Jurkat, Clone E6-1 (cell line): Measurements from ENCODE around the gene DCAF5.
"Not testable (repeated sequence)": the region's sequence is repeated elsewhere in the genome, so short reads cannot be mapped to it uniquely, and the experiment has no call there.

Experiments used
- DNase-seq: peaks from one replicate; pipeline ENCODE4 v3.0.0-alpha.2; 2011; ENCODE audit warnings: low read depth, low spot score
- H3K4me3 ChIP-seq: 2 replicates; pipeline ENCODE4 v1.5.1; 2011; ENCODE audit warnings: mild to moderate bottlenecking, low read length, control low read depth, moderate library complexity

DCAF5 gene

DNA sequence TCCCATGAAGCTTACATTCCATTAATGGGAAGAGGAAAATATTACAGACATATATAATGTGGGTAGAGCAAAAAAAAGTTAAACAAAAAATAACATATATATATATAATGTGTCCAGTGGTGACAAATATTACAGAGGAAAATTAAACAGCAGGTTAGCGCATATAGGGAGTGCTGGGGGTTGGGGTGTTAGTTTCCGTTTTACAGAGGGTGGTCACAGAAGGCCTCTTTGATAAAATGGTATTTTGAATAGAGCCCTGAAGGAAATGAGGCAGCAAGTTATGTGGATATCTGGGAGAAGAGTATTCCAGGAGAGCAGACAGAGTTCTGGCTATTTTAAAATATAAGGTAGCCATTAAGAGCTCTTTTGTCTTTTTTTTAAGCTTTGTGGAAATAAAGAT lies 73.2 kb downstream of the DCAF5 start:
- no peak overlapping the region for H3K4me3 ChIP-seq
- no peak for DNase-seq

DNA sequence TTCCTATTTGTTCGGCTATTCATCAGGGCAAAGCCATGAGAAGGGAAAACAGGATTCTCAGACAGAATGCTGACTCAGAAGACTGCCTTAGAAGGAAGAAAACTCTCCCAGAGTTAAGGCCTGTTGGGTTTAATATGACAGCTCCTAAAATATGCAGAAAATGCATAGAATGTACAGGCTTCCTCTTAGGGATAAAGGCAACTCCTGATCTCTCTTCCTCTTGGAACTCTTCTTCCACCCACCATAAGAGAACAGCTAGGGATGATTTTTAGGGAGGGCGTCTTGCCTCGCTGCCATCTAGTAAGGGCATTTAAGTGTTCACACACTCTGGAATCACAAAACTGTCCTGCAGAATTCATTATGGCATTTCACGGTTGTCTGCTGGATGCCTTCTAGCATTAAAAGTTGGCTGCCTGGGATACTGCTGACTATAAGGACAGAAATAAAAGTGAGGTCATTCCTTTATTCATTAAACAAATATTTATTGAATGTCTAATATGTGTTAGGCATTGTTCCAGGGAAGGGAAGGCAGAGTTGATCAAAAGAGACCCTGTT lies 73.7 kb downstream of the DCAF5 start:
- DNase-seq = no peak

DNA sequence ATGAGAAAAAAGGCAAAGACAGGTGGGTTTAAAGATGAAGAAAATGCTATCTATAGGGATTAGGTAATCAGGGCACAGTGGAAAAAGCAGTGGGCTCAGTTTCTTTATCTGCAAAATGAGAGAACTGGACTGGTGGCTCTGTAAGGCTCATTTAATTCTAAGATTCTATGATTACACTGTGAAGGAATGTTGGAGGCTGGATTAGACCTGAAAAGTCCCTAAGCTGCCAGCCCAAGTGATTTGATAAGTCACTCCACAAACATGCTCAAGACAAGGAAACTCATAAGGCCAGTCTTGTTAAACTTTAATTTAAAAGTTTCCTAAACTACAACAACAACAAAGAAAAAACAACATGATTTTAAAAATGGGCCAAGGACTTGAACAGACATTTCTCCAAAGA lies 75.1 kb downstream of the DCAF5 start:
- H3K4me3 ChIP-seq = no peak overlapping the region
- DNase-seq = no peak

More for the DNA sequence above, 73.7 kb downstream of the DCAF5 start:
- no peak overlapping the region for H3K4me3 ChIP-seq

DNA sequence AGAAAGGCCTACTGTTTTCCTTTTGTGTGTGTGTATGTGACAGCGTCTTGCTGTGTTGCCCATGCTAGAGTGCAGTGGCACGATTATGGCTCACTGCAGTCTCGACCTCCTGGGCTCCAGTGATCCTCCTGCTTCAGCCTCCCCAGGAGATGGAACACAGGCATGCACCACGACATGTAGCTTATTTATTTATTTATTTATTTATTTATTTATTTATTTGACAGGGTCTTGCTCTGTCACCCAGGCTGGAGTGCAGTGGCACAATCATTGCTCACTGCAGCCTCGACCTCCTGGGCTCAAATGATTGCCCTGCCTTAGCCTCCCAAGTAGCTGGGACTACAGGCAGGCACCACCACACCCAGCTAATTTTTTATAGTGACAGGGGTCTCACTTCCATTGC lies 75.7 kb downstream of the DCAF5 start:
- not testable (repeated sequence) for DNase-seq, H3K4me3 ChIP-seq

DNA sequence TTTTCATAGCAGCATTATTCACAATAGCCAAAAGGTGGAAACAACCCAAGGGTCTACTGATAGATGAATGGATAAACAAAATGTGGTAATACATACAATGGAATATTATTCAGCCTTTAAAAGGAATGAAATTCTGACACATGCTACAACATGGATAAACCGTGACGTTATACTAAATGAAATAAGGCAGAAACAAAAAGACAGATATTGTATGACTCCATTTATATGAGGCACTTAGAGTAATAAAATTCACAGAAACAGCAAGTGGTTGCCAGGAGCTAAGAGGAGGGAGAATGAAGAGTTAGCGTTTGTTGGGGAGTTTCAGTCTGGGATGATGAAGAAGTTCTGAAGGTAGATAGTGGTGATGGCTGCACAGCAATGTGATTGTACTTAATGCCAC lies 76.6 kb downstream of the DCAF5 start:
- DNase-seq = no peak
- no peak overlapping the region for H3K4me3 ChIP-seq

DNA sequence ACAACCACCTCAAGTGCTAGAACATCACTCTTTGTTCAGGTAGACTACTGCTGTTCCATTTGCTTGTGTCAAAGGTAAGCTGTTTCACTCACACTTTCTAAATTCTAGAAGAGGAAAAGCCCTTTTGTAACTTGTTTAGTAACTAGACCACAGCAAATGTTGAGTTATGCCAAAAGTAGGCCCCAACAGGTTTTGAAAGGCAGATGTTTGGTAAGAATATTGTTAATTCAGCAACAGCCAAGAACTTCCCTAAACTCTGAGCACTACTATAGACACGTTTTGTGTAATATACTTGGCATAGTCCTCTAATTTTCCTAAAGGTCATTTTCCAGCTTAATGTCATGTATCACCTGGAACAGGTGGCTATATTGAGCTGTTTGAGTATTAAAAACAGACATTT lies 79.0 kb downstream of the DCAF5 start:
- DNase-seq = no peak

DNA sequence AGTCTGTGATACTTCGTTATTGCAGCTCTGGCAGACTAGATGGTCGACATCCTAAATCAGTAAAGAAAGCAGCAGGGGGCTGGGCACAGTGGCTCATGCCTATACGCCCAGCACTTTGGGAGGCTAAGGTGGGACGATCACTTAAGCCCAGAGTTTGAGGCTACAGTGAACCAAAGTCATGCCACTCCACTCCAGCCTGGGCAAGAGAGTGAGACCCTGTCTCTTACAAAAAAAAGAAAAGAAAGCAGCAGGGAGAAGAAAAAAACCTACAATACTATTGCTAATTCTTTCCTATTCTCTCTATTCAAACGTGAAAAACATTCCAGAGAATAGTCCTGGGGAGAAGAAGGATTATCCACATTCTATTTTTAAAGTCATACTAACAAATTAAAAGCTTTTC lies 79.5 kb downstream of the DCAF5 start:
- H3K4me3 ChIP-seq = no peak overlapping the region
- DNase-seq = no peak

More for the DNA sequence above, 79.0 kb downstream of the DCAF5 start:
- H3K4me3 ChIP-seq = no peak overlapping the region

DNA sequence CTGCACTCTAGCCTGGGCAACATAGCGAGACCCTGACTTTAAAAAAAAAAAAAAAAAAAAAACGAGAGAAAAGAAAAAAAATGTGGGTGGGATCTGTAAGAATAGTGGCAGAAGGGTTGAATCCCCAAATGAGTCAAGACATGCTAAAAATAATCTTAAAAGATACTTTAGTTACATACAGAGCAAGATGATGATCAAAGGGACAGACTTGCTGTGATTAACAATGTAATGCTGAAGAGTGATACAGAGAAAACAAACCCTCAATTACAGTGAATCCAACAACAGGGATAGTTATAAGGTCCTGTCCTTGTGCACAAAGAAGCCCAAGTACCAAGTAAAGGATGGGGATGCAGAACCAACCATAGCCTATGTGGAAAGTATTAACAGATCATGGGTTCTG lies 80.3 kb downstream of the DCAF5 start:
- no peak for DNase-seq

DNA sequence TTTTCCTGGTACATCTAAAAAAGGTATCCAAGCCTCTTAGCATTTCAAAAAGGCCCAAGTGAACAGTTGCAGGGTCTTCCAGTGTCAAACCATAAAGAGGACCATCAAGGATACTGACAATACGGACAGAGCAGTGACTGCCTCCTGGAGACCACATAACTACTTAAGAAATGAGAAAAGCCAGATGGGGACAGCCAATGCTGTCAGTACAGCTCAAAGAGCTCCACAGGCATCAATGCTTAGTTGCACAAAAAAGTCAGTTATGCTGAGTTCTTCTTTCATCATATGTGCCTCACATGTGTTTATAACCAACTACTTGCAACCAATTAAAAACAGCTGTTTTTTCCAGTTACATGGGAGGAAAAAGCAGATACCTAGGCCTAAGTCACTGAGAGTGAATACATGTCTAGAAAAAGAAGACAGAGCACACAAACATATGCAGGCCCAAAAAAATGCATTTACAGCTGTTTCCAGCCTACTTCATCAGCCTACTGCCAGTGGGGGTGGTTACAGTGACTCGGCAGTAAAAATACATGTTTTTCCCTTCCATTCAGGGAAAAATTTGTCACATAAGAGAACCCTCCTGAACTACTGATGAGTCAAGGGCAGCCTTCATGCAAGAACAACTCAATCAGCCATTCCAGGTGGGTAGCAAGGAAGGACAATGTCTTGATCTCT lies 84.0 kb downstream of the DCAF5 start:
- H3K4me3 ChIP-seq = no peak overlapping the region
- no peak for DNase-seq

More for the DNA sequence above, 80.3 kb downstream of the DCAF5 start:
- H3K4me3 ChIP-seq = no peak overlapping the region

DNA sequence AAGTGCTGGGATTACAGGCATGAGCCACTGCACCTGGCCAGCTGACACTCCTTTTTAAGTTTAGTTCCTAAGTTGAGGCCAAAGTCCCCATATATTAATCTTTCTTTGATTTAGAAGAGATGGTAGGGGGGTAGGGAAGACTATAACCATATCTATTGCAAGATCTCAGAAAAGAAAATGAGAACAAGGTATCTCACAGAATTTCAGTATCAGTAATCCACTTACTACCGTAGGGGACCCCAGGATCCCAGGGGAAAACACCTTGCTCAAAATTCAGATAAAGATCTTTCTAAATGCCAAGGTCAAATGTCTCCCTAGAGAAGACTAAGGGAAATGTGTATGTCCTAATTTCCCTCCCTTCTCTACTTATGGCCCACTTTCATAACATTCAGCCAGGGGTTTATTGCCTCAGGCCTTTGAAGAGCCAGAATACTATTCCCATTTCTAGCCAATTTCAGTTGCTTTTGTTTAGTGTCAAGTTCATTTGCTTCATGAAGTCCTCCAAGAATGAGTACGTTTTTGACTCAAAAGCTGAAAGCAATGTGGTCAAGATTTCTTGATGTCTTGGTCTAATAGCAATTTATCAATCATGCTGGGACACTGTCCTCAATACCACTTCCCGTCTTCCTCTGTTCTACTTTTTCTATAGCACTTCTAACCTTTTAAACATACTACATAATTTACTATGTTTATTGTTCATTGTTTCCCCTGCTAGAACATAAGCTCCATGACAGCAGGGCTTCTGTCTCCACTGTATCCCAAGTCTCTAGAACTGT lies 86.3 kb downstream of the DCAF5 start:
- DNase-seq = no peak
- no peak overlapping the region for H3K4me3 ChIP-seq

DNA sequence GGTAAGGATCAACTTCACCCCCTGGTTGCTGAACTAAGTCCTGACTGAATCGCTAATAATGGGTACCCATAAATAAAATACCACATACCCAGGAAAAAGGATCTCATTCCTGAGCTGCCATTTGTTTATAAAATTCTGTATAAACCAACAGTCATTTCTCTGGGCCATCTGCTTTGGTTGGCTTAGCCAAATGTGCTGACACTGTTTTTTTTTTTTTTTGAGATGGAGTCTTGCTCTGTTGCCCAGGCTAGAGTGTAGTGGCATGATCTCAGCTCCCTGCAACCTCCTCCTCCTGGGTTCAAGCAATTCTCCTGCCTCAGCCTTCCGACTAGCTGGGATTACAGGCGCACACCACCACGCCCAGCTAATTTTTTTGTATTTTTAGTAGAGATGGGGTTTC lies 87.0 kb downstream of the DCAF5 start:
- not testable (repeated sequence) for H3K4me3 ChIP-seq, DNase-seq

DNA sequence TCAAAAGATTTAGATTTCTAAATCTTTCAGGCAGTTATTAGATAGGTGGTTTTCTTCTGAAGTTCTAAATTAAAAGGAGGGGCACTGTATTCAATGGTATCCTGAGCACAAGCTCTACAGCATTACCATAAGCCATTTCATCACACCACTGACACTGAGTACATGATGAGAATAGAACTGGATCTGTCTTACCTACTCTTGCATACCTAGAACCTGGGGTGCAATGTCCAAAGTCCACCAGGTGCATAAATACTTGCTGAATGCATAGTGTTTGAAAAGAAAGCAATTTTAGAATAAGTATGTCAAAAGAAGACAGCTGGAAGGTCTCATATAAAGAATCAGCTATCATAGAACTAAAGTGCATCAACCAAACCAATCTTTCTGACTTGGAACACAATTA lies 88.3 kb downstream of the DCAF5 start:
- DNase-seq = no peak
- H3K4me3 ChIP-seq = no peak overlapping the region

DNA sequence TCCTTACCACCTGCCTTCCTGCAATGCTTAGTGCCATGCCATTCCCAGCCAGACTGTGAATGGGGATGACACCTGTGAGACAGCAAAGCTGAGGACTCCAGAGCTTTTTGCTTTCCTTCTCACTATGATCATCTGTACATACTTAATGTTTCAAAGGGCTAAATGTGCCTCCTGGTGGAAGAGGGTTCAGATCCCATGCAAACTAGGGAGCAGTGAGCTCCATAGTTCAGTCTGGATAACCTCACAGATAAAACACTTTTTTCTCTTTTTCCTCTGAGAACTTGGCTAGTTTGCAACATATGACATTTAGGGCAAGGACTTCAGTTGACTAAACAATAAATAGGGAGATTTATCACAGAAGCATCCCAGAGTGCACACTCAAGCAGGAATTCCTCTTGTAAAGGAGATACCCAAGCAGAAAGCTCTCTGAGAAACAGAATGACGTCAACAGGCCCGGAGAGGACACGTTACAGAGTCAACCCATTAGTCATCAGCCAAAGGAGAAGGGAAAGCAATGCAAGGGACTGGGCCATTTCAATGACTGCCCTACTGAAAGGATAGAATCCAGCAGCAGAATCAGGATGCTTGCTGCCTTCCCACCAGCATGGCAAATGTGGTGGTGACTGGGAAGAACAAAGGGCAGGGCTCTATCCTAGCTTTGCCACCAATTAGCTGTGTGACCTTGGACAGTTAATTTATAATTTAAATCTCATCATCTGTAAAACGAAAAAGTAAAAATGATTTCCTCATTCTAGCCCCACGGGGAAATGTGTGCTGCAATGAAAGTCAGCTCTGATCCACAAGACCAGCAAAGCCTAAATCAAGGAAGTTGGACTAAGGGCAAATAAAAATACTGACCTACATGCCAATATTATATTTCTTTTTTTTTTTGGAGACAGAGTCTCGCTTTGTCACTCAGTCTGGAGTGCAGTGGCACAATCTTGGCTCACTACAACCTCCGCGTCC lies 93.0 kb downstream of the DCAF5 start:
- H3K4me3 ChIP-seq = no peak overlapping the region
- DNase-seq = no peak

DNA sequence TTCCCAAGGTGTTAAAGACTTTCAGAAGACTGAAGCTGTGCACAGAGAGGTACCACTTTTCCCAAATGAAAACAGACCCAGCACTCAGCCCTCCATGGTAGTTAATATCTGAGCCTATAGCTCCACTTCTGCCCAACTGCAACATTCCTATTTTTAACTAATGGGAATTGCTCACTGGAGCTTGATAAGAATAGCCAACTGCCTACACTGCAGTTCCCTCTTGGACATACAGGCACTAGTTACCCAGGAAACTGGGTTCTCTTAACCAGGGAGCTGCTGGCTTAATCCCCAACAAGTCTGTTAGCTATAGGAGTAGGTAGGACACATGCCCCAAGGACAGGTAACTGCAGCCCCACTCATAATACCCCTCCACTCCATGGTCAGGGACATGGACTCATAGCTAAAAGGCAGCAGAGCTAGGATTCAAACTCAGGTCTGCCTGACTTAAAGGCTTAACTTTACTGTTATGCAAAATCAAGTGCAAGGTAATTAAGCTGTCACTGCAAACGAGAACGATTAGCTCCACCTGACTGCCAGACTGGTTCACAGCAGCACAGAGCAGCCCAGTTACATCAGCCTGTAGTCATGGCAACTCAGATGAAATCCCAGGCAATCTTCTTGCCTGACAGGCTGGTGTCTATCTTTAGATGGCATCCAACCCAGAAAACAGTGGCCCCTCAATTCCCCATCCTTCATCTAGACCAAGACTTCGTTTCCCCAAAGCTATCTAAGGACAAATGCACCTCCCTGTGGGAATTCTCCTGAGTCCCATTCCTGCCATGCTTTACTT lies 96.7 kb downstream of the DCAF5 start:
- DNase-seq = no peak
- H3K4me3 ChIP-seq = no peak overlapping the region

DNA sequence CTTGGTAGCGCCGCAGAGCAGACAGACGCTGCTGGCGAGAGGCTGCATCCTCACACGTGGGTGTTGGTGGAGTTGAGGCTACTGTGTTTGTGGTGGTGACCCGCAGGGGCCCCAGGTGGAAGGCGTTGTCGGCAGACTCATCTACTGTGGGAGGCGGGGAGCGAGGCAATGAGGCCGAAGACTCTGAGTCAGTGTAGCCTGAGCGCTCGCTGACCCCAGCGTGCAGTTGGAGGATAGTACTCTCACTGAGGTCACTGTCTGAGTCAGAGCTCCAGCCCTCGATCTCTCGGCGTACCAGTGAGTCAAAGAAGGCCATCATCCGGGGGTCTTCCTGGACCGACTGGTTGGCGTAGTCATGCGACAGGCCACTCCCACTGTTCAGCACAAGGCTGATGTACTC lies 97.8 kb downstream of the DCAF5 start:
- no peak for DNase-seq
- no peak overlapping the region for H3K4me3 ChIP-seq

DNA sequence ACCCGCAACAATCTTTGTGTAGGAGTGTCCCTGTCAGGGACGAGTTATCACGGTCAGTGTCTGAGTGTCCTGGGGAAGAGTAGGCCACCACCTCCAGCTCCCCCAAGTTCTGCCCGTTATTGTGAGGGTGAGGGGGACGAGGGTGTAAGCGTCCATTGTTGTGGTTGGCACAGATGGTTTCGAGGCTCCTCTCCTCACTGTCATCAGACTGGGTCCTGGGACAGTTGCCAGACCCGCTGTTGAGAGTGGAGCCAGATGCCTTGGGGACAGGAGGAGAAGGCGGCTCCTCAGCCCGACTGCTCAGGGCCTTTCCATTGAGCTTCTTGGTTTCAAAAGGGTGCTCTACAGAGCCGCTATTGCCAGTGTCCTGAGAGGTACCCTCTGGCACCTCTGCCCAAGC lies 98.9 kb downstream of the DCAF5 start:
- DNase-seq = no peak
- no peak overlapping the region for H3K4me3 ChIP-seq

DNA sequence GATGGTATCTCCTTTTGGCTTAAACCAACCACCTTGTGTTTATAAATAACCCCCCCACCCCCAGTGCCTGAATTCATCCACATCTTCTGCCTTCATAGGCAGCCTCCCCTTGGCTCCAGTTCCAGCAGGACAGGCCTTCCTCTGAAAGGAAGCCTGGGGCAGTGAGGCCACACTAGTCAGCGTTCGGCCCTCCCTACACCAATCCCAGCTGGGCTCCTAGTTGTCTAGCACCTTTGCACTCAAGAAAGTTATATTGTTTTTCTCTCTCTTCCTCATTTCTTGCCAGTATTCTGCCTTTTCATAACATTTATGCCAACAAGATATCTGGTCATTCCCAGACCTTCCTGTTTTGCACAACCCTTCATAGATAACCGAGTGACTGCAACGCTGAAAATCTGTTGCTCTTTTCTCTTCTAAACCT lies 100.7 kb downstream of the DCAF5 start:
- H3K4me3 ChIP-seq = no peak overlapping the region
- DNase-seq = no peak

DNA sequence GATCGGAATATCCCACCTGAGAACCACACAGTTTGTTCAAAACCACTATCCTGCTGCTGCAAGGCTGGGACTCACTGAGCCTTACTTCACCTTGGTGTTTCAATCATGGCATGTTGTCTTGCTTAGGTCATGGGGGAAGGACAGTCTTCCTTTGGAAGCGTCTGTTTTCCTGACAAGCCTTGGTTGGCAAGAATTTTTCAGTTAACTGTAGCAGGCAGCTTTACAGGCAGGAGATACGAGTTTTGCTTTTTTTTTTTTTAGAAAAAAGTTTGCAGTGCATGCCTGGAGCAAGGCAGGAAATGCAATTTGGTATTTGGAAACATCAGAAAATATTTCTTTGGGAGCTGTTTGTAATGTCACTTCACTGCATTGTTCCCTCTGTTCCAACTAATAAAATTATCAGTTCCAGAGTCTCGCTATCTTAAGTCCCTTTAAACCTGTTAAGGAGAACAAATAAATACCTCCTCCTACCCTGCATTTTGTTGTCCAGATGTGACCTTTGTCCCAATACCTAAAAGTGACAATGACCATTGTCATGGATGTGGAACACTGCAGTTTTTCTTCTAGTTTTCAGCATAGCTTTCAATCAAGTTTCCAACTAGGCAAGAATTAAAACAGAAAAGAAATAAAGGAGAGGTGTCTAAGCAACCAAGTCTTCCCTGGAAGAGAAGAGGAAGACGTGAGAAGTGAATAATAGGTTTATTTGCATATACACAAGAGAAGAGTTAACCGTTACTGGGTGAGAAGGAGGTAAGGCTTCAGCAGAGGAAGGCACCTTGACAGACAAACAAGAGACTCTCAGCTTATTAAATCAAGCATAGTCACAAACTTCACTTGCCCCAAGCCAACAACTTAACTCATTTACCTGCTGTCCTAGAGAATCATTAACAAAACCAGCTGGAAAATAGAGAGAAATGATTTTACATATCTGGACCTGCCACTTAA lies 102.4 kb downstream of the DCAF5 start:
- H3K4me3 ChIP-seq = no peak overlapping the region
- DNase-seq = no peak
